HPDE6-E6E7 (cell line): ENCODE measurements around the gene FAM83C.
A peak's percentile ranks its signal among the peaks of the same experiment; 100 is the strongest.

Source experiments
- DNase-seq: peaks from one replicate; pipeline ENCODE4 v3.0.0; 2011; ENCODE audit warnings: missing footprints; ENCODE audit errors: extremely low spot score

The FAM83C gene

DNA sequence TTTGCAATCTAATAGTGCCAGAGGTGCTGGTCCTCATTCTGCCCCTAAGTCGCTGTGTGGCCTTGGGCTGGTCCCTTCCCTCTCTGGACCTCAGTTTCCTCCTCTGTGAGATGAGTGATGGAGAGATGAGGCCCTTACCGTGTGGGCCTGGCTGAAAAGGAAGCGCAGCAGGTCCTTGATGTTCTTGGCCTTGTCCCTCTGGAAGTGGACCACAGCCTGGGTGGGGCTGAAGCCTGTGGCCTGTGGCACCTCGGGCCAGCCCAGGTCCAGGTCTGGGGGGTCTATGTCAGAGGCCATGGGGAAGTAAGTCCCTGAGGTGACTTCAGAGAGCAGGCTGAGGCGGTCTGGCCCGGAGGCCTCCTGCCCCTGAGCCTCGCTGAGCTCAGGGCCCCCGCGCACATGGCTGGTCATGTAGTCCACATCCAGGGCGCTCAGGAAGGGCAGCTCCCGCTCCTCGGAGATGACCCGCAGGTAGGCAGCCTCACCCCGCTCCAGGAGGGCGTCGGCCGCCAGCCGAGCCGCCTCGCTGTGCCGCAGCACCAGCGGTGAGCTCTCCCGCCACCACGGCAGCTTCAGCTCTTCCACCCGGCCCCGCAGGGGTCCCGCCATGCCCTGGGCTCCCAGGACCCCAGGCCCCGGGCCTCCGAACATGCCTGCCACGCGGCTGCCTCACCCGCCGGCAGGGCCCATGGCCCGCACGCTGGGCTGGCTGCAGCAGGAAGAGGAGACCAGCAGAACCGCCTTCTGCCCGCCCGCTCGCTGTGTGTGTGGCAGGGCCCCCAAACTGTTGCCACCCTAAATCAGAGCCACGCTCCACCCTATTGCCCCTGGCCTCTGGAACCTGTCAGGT lies at the start of gene FAM83C:
Gene FAM83C (minus strand): TSS at position 772 of the 850 bp plus-strand sequence. CDS start 121 bp downstream, at position 651.
- no peak for DNase-seq

DNA sequence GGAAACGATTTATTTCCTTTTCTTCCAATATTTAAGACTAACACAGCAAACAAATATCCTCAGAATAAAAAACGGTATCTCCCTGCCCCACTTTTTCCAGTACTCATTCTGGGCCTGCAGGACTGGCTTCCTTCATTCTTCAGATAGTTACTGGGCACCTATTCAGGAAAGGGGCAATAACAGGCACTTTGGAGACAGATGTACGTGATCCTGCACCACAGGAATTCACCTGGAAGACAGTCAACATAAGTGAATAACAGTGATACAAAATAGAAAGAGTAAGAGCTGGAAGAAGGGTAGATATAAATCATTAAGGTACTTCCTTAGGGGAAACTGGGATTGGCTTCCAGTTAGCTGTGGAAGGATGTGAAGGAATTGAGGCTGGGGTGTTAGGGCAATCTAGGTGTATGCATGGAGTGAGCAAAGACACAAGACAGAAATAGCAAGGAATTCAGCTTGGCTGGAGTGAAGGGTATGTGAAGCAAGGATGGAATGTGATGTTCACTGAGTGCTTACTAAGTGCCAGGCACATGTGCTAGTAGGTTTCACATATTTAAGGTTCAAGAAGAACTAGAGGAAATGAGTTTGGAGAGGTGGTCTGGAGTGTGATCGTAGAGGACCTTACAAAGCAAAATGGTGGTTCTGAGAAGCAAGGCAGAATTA lies 49.3 kb upstream of the FAM83C start:
- no peak for DNase-seq

DNA sequence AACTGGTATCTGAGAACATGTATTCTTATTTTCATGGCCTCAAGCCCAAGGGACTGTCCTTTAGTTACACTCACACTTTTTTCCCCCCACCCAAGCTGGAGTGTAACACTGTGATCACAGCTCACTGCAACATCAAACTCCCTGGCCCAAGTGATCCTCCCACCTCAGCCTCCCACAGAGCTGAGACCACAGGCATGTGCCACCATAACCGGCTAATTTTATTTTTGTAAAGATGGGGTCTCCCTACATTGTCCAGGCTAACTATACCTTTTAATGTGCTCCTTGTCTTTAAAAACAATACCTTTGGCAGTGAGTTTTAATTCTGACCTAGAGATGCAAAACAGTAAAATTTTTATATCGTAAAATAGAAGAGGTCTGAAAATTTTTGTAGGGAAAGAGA lies 48.2 kb upstream of the FAM83C start:
- DNase-seq = no peak

DNA sequence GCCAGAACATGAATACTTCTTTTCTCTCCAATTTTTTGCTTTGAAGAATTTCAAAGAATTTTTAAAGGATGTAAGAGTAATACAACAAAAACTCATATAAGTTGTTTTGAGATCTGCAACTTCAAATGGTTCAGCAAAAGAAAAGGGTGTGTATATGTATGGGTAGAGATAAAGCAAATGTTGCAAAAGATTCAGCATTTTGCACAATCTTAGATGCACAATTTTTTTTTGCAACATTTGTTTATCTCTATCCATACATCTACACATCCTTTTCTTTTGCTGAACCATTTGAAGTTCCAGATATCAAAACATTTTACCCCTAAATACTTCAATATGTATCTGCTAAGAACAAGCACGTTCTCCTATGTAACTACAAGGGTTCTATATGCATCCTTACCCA lies 47.4 kb upstream of the FAM83C start:
- no peak for DNase-seq

DNA sequence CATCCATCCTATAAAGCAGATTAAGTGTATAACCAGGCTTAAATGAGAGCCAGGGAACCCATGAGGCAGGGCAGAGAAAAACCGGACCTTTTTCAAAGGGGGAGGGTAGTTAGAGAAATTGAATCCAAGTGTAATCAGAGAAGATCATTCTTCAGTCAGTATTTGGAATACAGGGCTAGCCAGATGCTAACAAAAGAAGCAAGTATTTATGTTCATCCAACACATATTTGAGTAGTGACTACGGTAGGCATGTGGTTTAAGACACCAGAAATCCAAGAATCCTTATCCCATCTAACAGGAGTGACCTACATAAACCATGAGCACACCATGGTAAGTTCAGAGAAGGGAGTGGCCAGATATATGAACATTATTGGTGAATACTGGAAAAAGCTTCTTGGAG lies 46.8 kb upstream of the FAM83C start:
- no peak for DNase-seq

DNA sequence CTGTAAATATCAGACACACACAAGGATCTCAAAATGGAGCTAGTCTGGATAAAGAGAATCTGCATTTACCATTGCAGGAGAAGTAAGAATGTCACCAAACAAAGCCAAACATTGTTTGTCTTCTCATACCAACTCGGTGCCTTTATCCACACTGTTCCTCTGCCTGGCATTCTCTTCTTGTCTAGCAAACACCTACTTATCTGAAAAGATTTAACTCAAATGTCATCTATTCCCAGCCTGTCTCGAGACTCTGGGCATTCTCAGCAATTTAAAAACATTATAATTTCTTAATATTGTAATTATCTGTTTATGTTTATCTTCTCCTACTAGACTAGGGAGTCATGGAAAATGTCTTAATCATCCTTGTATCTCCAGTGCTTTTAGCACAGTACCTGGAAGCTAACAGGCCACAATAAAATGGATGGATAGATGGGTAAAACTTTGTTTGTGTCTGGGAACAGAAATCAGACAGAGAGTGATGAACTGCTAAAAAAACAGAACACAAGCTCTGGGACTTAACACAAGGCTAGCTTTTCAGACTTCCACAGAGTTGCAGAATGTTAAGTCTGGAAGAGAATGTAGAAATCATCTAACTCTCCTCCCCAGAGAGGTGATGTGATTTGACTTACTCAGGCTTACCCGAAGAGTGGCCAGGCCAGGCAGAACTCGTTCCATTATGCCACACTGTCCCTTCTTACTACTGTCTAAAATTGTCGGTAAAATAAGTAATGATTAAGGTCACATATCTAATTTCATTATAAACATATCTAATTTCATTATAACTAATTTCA lies 42.3 kb upstream of the FAM83C start:
- no peak for DNase-seq

DNA sequence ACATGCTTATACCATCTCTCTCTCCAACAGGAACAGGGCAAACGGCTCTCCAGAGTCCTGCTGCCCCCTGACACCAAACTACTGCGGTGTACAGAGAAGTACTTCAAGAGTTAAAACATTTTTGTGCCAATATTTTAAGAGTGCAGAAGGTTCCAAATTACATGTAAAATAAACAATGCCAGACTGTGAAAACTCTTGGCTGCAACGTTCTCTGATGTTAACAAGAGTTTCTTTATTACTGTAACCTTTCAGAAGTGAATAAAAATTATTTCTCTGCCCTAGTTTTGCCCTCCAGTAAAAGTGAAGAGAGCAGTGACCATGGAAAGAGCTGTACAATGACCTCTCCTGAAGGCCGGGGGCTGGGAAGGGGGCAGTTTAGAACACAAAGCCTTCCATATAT lies 41.4 kb upstream of the FAM83C start:
- no peak for DNase-seq

DNA sequence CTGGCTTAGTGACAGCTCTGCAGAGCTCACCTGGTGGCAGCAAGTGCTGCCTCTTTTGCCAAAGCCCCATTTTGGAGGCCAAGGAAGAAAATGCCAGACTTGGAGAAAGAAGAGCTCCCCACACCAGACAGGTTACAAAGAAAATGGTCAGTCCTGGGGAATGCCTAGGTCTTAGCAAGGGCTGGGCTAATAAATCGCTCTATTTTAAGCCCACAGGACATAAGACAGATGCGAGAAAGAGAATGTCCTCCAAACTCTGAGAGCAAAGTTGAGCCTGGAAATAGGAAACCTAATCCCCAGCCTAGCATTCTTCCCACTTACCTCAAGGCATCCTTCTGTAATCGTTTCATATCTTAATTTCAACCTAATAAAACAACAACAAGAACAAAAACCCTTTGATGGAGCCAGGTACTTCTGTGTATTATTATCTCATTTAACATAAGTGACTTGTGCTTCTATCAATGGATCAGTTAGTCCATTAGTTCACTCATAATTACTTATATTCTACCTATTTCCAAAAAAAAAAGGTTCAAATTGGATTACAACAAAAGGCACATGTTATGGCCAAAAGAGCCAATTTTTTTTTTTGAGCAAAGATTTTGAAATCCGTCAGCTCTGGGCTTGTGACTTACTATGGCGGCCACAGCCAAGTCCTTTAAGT lies 40.4 kb upstream of the FAM83C start:
- no peak for DNase-seq

DNA sequence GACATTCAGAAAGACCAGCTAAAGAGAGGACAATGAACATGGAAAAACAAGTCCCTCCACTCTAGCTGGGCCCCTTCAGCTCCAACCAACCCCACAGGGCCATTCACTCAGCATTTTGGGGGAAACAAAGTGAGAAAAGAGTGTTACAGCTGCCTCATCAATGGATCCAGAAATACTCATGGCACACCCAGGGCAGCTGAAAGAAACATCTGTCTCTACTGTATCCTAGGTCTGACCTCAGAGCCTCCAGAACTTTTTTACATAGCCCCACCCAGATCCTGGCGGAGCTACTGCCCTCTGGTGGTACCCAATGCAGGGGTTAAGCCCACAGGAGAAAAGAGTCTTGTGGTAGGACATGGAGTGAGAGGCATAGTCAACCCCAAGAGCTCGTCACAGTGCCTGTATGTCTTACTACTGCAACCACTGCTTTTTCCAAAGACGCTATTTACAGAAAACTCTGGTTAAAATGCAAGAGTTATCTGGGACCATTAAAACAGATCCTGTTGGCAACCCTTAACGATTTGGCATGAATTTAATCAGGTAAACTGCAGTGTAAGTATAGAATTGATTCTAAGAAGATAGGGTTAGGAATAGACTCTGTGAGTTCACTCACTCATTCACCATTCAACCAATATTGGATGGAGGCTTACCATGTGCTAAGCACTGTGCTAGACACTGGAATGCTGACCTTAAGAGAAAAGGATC lies 37.4 kb upstream of the FAM83C start:
- DNase-seq = peak; percentile 77

DNA sequence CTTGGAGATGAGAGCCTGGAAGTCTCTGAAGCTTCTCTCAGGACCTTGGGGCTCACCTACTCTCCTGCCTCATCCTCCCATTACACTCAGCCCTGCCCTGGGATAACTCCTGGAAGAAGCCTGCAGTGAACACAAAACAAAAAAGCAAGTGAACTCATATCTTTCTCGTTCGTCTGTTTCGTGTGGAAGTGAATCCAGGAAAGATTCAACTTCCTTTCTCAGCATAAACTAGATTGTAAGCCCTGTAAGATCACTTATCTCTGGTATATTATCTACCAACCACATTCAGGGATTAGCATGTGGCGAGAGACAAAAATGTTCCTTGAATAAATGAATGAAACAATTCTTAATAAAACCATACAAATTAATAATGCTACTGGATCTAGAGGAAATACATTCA lies 36.5 kb upstream of the FAM83C start:
- DNase-seq = no peak

DNA sequence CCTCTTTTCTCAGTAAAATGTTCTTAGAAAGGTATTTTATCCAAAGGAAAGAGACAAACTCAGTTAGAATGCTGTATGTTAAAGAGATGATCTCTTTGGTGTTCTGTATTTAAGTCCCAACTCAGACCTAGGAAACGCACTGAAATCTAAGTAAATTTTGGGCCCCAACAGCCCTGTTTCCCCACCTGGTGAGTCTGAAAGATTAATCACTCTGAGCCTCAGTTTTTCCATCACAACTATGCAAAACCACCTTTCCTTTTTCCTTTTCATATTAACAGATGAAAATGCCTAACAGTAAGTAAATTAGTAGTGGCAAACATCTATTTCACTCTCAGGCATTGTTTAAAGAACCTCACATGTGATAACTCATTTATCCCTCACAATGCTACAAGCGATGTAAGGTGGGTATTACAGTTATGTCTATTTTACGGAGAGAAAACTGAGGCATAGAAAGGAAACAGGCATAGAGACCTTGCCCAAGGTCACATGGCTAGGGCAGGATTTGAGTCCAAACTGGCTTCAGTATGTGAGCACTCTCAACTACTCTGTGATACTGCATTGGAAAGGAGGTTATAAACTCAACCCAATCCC lies 36.0 kb upstream of the FAM83C start:
- no peak for DNase-seq

DNA sequence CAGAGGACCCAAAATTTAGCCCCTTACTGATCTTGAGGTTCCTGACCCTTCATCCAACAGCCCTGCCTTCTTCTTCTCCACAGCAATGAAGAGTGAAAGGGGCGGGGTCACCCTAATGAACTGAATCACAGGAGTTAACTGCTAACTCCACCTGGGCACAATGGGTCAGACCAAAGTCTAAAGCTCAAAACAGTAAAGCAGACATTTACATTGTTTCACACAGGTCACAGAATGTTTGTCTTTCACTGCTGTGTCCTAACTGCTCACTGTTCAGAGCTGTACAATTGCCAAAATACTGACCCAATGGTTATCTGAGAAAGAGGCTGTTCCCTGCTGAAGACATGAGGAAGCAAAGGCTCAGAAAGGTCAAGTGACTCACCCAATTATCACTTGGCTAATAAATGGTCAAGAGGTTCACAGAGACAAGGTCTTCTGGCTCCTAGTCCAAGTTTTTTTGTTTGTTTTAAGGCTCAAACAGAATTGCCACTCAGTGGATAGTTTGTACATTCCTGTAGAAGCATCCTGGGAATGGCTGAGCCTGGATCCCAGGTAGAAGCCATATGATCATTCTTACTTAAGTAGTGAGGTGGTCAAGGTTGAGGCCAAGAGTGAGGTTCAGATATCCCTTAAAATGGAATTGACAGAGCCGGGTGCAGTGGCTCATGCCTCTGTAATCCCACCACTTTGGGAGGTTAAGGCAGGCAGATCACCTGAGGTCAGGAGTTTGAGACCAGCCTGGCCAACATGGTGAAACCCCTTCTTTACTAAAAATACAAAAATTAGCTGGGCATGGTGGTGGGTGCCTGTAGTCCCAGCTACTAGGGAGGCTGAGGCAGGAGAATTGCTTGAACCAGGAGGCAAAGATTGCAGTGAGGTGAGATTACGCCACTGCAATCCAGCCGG lies 35.1 kb upstream of the FAM83C start:
- no peak for DNase-seq

DNA sequence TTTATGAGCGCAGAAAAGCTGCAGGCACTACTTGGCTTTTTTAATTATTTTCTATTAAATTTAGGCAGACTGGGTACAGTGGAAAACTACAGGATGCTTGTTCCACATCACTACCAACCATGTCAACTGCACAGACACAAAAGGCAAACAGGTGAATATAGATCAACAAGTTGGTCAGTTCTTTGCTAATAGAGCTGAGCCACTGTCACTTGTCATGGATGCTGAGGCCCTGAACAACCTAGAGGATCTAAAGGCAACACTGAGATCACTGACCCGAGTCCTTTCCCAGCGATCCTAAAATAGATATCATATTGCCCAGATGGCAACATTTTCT lies 34.5 kb upstream of the FAM83C start:
- DNase-seq = no peak

DNA sequence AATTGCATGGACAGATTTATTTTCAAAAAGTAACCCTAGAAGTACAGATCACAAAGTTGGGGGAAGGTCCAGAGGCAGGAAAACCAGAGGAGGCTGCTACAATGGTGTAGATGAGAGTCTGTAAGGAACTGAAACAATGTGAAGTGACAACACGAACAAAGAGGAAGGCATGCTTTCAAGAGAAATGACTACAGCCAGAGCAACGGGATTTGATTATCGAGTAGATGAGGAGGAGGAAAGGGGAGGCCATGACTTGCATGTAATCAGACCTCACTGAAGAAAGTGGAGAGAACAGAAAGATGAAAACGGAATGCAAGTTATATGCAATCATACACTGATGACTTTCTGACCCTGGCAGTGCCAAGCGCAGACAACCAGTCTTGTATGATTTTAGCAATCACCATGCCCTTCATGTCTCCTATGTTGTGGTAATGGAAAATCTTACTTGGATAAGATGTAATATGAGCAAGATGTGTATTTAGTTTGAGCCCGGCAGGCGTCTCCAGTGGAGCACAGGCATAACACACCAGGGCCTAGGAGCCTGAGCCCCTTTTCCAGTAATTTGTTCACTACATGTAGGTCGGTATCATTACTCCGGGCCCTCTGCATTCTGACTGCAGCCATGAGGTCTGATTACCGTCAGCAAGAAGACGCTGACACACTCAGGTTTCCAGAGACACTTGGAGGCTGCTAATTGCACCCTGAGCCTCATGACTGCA lies 34.0 kb upstream of the FAM83C start:
- DNase-seq = no peak

DNA sequence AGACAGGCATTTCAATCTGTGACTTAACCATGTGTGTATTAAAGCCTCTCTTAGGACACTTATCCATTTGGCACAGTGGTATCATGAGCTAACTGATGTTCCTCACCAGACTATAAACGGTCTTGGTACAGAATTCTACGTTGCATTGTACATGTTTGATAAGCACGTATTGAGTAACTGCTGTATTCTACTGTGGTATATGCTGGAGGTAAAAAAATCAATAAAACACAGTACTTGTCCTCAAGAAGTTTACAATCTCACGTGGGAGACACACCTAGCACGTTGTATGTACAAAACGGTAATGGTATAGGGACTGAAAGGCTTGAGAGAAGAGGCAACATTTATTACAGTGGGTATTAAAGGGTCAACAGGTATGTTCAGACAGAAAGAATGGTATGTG lies 33.2 kb upstream of the FAM83C start:
- no peak for DNase-seq

DNA sequence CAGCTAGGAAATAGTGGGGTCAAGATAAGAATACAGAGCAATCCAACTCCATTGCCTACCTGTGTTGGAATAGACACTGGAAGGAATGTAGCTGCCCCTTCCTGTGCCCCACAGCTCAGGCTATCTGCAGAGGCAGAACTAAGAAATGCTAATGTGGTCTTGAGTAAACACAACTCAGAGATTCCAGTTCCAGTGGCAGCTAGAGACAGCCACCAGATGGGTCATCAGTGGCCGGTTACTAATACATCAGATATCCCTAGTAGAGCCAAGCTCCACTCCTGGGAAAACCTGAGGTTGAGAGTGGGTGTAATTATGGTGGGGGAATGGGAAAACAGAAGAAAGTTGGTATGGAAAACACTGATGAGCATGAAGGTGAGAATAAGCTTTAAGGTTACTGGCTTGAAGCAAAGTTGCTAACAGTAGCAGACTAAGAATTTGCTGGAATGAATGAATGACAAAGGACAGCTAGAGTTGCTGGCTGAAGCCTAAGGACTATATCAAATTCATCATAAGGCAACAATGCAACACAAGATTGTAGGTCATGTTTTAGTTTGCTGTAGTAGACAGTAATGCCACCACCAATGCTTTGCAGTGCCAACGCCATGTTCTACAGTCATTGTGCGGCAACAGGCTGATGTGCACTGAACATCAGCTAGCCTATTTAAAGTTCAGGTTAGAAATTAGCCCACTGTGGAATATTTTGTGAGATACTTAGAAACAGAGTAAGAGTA lies 28.3 kb upstream of the FAM83C start:
- DNase-seq = no peak

DNA sequence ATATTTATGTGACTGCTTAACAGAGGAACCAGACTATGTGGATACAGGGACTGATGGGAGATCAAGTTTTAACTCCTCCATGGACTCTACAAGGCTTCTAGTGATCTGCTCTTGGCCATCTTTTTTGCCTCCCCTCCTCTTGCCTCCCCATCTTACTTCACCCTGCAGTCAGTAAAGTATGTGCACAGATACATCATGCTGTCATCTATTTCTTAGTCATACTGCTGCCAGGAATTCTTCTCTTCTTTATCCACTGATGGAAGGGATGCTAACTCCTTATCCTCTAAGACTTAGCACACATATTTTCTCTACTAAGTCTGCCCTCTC lies 27.6 kb upstream of the FAM83C start:
- no peak for DNase-seq

DNA sequence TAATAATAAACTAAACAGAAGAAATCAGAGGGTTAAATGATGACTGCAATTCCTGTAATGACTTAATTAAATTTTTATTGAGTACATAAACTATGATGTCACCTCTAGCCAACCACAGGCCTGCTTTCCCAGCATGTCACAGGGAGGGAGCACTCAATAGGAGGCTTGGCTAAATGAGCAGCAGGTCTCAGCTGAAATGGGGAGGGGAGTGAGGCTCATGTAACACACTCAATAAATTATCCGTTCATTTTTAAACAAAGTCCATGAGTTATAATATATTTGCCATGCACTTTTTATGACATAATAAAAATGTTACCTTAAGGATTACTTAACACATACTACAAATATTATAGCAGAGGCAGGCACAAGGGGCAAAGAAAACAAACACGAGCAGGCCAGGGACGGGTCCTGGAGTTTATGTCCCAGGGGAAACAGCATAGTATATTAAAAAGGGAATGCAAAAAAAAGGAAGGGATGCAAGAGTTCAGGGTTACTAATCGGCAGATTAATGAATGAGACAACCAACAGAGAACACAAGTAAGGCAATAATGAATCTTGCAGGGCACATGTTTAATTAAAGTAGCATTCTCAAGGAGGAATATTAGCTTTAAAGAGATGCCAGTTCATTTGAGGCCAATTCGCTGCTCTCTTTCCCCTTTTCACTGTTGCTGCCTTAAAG lies 27.1 kb upstream of the FAM83C start:
- DNase-seq = no peak
